ENCODE results near the gene TMBIM1. TPM values are rescaled to one million over a fixed set of nuclear protein-coding genes. Genes with fewer than 3 reads are reported as not detected.

TMBIM1 gene
- polyA plus RNA-seq, 1 donor from 2014 or later = 147 TPM

DNA sequence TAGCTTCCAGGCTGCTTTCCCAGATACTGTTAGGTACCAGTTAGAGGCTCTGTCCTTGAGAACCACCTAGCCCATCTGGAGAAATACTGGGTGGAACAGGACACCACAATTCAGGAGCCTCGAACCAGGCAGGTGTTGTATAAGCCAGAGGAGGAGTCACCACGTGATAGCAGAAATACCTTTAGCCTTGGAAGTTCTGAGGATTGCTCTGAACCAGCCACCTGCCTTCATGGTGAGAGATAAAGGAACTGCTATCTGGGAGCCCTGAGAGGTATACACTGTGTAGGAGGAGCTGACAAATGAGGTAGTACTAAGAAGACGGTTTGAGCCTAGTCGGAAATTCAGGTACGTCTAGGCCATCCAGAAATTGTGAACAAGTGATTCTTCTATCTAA lies 39.1 kb downstream of the TMBIM1 start:
- Mint-ChIP-seq H3K4me1 (peaks cover 7 to 10% (median 9%) of the 10 kb centered on the region in 3 donors), H3K9me3 (no peaks in the 10 kb centered on the region), H3K4me3 (peak overlapping the region in 1 of 4 donors; percentile 42), H3K27ac (peak overlapping the region in 2 of 3 donors; percentile 9 to 70), H3K27me3 (no peaks in the 10 kb centered on the region), H3K36me3 (no peaks in the 10 kb centered on the region)

DNA sequence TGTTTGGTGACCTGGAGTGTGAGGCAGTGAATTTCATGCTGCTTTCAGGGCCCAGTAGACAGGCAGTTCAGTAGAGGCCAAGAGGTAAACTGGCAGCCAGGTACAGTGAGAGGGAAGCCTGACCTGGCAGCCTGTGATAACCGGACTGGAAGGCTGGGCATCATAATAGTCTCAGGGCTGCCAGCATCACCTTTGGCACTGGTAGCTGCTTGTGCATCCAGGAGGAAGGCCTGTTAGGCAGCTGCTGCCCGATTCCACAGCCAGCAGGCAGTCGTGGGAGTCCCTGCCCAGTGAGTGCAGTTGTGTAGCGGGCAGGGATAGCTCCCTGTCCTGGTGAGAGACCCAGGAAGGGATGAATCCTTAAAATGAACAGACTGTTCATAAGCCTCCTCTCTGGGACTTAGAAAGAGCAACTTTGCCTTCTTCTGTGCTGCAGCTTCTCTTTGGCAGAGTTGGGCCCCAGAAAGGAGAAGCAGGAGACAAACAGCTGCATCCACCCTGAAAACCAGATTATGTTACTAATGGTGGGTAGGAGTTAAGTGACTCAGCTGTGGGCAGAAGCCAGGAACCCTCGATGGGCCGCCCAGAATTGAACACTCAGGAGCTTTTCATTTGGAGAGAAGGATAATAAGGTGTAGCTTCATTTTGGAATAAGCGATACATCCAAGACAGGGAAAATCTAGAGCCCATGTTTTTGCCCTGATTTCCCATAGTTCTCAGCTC lies 39.6 kb downstream of the TMBIM1 start:
- Mint-ChIP-seq H3K36me3 (no peaks in the 10 kb centered on the region), H3K4me1 (peaks cover 4 to 8% (median 6%) of the 10 kb centered on the region in 3 donors), H3K9me3 (no peaks in the 10 kb centered on the region), H3K27me3 (no peaks in the 10 kb centered on the region), H3K27ac (peak overlapping the region in 2 of 3 donors; percentile 70 to 71), H3K4me3 (no peak overlapping the region)

DNA sequence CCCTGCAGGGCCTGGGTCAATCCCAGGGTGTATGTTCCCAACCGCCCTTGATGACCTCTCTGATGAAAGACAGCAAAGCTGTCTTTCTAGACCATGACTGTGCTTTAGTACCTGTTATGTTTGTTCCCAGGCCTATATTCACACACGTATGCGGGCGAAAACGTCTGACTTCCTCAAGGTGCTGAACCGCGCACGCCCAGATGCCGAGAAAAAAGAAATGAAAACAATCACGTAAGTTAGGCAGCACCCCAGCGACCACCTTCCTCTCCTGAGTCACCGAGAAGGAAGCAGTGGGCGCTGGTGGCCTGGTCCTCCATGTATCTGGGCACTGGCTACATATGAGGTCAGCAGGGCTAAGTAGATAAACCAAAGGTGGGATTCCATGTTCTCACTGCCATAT lies 42.6 kb downstream of the TMBIM1 start:
- Mint-ChIP-seq H3K9me3 (no peaks in the 10 kb centered on the region), H3K27me3 (no peaks in the 10 kb centered on the region), H3K27ac (peak overlapping the region in 2 of 3 donors; percentile 8 to 53), H3K4me1 (no peaks in the 10 kb centered on the region), H3K4me3 (no peak overlapping the region), H3K36me3 (no peaks in the 10 kb centered on the region)

DNA sequence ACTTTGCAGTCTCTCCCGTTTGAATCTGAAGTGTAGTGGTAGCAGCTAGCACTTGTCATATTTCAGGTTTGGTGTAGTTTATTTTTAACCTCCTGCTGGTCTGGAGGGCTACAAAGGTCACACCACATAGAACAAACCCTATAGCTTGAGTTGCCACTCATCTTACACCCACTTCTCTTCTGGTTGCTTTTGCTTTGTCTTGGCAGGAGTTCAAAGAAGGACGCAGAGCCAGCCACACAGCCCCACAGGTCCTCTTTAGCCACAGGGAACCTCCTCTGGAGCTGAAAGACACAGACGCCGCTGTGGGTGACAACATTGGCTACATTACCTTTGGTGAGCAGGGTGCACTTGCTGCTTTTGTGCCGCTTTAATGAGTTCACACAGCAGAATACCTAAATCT lies 47.1 kb downstream of the TMBIM1 start:
- H3K4me3 Mint-ChIP-seq = no peak overlapping the region
- peaks cover 0 to 2% (median 0%) of the 10 kb centered on the region in 3 donors for H3K4me1 Mint-ChIP-seq
- H3K9me3 Mint-ChIP-seq = no peaks in the 10 kb centered on the region
- no peaks in the 10 kb centered on the region for H3K27me3 Mint-ChIP-seq
- peak overlapping the region in 1 of 3 donors; percentile 53 for H3K27ac Mint-ChIP-seq
- H3K36me3 Mint-ChIP-seq = no peaks in the 10 kb centered on the region

DNA sequence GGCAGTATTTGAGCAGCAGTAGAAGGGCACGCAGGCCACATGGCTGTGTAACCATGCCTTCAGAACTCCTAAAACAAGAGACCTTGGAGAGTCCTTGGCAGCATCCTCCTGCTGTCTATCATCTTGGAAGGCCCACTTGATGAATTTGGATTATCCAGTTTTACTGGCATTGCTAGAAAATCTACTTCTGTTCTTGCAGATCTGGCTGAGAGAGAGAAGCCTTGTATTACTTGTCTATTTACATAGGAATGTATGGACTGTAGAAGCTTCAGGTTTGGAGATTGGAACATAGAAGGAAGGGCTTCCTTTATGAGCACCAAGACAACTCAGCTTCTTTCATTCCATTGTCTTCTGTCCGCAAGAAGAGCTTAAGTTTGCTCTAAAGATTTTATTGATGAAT lies 47.6 kb downstream of the TMBIM1 start:
- peak overlapping the region in 1 of 3 donors; percentile 28 for H3K27ac Mint-ChIP-seq
- H3K27me3 Mint-ChIP-seq = no peaks in the 10 kb centered on the region
- H3K9me3 Mint-ChIP-seq = no peaks in the 10 kb centered on the region
- no peaks in the 10 kb centered on the region for H3K36me3 Mint-ChIP-seq
- peaks cover 0 to 2% (median 0%) of the 10 kb centered on the region in 3 donors for H3K4me1 Mint-ChIP-seq
- no peak overlapping the region for H3K4me3 Mint-ChIP-seq

DNA sequence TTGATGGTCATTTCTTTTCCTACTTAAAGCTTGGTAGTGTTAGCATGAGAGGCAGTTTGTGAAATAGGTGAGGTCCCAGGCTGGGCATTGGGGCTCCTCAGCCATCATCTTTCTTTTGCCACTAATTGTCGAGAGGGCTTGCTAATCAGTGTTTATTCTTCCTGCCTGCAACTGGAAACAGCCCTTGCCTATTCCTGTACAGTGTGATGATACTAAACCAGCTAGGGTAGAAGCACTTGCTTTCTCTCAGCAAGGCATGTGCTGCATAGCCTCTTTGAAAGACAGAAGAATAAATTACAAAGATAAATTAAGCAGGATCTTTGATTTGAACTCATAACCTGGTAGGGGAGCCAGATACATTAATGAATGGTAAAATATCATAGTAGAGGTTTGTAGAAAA lies 48.1 kb downstream of the TMBIM1 start:
- Mint-ChIP-seq H3K27ac (peak overlapping the region in 2 of 3 donors; percentile 28 to 39), H3K27me3 (no peaks in the 10 kb centered on the region), H3K4me3 (no peak overlapping the region), H3K9me3 (no peaks in the 10 kb centered on the region), H3K36me3 (no peaks in the 10 kb centered on the region), H3K4me1 (peaks cover 0 to 2% (median 0%) of the 10 kb centered on the region in 3 donors)

DNA sequence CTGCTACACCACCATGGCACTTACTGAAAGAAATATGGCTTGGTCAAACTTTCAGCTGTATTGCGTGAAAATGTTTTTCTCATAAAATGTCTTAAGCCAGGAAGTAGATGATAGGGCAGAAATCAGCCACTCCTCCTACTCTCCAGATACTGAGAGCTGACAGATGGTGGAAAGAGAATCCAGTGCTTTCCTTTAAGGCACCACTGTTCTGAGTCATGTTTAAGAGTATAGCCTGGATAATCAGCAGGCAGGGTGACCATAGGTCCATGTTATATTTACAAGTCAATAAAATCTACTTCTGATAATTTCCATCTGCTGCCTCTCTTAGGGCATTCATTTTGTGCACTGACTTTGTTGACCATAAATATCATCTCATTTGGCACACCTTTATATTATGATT lies 53.4 kb downstream of the TMBIM1 start:
- peaks cover 0 to 4% (median 1%) of the 10 kb centered on the region in 3 donors for H3K4me1 Mint-ChIP-seq
- H3K36me3 Mint-ChIP-seq = peaks cover 1% of the 10 kb centered on the region

DNA sequence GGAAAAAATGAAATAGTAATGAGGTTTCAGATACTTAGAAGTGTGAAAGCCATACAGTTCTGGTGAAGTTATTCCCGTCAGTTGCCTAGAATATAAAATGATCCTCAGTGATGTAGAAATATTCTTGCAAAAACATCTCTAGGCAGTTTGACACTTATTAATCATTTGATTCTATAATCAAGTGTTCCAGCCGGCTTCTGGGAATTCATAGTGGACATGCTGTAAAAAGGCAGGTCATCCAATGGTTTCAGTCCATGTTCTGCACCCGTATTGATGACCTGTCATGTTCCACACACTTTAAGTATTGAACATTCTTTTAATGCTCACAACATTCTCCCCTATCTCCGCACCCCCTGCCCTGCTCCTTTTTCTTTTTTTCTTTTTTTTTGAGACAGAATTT lies 55.5 kb downstream of the TMBIM1 start:
- Mint-ChIP-seq H3K36me3 (peaks cover 1% of the 10 kb centered on the region), H3K27me3 (no peaks in the 10 kb centered on the region), H3K4me3 (no peak overlapping the region), H3K9me3 (no peaks in the 10 kb centered on the region), H3K4me1 (peaks cover 1 to 5% (median 4%) of the 10 kb centered on the region in 3 donors), H3K27ac (peak overlapping the region in 1 of 3 donors; percentile 47)

More for the DNA sequence above, 53.4 kb downstream of the TMBIM1 start:
- Mint-ChIP-seq H3K9me3 (no peaks in the 10 kb centered on the region), H3K27ac (no peak overlapping the region), H3K27me3 (no peaks in the 10 kb centered on the region), H3K4me3 (no peak overlapping the region)

DNA sequence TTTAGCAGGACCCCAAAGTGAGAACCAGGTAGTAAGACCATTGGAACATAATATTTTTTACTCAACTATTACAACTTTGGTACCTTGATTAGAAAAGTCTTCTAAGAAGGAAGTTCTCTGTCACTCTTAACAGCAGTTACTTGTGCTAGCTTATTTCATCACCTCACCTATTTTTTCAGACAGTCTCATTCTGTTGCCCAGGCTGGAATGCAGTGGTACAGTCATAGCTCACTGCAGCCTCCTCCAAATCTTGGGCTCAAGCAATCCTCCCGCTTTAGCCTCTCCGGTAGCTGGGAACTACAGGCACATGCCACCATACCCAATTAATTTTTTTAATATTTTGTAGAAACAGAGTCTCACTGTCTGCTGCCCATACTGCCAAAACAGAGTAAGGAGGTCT lies 57.3 kb downstream of the TMBIM1 start:
- Mint-ChIP-seq H3K36me3 (peaks cover 7% of the 10 kb centered on the region), H3K4me3 (no peak overlapping the region)

DNA sequence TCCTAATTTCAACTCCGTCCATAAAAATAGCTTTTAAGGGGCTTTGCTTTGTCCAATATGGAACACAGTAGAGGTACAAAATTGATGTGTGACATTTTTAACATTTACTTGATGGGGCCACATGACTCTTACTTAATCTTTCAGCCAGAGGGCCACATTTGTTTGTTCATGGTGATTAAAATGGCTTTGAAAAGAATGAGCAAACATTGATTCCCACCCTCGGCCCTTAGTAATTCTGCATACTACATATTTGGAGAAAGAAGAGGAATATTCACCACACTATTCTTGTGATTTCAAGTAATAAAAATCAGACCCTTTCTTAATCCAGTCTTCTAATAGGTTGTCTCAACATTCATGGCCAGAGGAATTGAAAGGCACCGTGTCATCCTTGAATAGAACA lies 57.8 kb downstream of the TMBIM1 start:
- Mint-ChIP-seq H3K4me1 (peaks cover 14 to 19% (median 16%) of the 10 kb centered on the region in 3 donors), H3K27ac (peak overlapping the region in 2 of 3 donors; percentile 6 to 46), H3K27me3 (no peaks in the 10 kb centered on the region), H3K36me3 (peaks cover 7% of the 10 kb centered on the region), H3K9me3 (no peaks in the 10 kb centered on the region), H3K4me3 (no peak overlapping the region)

More for the DNA sequence above, 57.3 kb downstream of the TMBIM1 start:
- Mint-ChIP-seq H3K27me3 (no peaks in the 10 kb centered on the region), H3K4me1 (peaks cover 14 to 17% (median 16%) of the 10 kb centered on the region in 3 donors), H3K9me3 (no peaks in the 10 kb centered on the region), H3K27ac (peak overlapping the region in 1 of 3 donors; percentile 46)

DNA sequence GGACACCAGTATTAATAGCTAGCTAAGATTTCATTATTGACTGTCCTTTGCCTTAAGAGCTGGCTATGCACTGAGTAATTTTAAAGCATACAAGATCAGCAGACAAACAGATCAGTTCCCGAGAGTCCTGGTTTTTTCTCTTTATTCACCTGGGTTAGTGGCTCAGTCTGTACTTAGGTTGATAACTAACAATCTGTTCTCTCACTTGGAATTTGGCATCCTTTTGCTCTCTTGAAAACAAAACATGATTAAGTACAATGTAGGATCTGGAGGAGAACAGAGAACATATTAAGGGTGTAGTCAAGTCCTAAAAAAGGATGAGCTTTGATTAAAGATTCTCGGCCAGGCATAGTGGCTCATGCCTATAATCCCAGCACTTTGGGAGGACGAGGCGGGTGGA lies 58.8 kb downstream of the TMBIM1 start:
- Mint-ChIP-seq H3K9me3 (no peaks in the 10 kb centered on the region), H3K4me3 (no peak overlapping the region), H3K27ac (peak overlapping the region in 1 of 3 donors; percentile 57), H3K27me3 (no peaks in the 10 kb centered on the region), H3K4me1 (peaks cover 20 to 25% (median 25%) of the 10 kb centered on the region in 3 donors), H3K36me3 (peaks cover 7% of the 10 kb centered on the region)

DNA sequence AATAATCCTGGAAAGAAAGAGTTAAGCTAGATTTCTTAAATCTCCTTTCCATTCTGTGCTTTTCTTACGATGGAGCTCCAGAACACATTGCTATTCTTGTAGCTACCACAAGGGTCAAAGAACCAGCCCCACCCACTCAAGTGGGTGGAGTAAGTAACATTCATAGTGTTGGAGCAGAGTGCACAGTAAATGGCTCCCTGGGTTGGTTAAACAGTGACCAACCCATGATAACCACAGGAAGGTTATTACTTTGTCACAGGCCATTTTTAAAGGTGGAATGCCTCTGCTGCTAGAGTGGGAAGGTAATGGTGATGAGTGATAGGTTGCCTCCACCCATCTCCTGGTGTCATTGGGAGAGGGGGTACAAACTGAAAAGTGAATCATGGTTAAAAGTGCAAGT lies 61.4 kb downstream of the TMBIM1 start:
- Mint-ChIP-seq H3K4me1 (peaks cover 34 to 41% (median 38%) of the 10 kb centered on the region in 3 donors), H3K9me3 (no peaks in the 10 kb centered on the region), H3K36me3 (peaks cover 9% of the 10 kb centered on the region), H3K4me3 (peak overlapping the region in 2 of 4 donors; percentile 50 to 73), H3K27me3 (no peaks in the 10 kb centered on the region), H3K27ac (peak overlapping the region; percentile 21 to 94 (median 36))

DNA sequence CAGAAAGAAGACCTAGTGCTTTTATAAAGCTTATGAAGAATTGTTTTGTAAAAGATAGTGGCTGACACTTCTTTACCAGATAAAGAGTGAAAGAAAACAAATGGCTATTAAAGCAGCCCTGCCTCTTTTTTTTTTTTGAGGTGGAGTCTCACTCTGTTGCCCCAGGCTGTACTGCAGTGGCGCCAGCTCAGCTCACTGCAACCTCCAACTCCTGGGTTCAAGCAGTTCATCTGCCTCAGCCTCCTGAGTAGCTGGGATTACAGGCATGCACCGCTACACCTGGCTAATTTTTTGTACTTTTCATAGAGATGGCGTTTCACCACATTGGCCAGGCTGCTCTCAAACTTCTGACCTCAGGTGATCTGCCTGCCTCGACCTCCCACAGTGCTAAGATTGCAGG lies 62.5 kb downstream of the TMBIM1 start:
- H3K4me1 Mint-ChIP-seq = peaks cover 44 to 50% (median 48%) of the 10 kb centered on the region in 3 donors
- peaks cover 9% of the 10 kb centered on the region for H3K36me3 Mint-ChIP-seq
- H3K27ac Mint-ChIP-seq = peak overlapping the region in 1 of 3 donors; percentile 16
- H3K9me3 Mint-ChIP-seq = no peaks in the 10 kb centered on the region
- H3K27me3 Mint-ChIP-seq = no peaks in the 10 kb centered on the region
- H3K4me3 Mint-ChIP-seq = peak overlapping the region in 1 of 4 donors; percentile 52

DNA sequence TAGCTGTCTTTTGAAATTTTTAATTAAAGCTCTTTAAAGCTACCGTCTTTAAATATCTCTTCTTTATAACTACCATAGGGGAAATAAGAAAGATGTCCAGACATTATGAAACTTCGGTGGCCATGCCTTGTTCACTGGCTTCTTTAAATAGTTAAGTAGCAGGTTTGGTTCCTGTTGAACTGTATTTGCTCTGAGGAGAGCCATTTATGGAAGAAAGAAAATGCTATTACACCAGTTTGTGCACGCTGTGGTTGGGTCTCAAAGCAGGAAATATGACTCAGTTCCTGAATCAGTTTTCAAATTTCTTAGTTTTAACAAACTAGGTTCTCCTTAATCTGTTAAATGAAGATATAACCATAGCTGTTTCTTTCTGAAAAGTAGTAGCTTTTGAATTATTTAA lies 63.1 kb downstream of the TMBIM1 start:
- peaks cover 9% of the 10 kb centered on the region for H3K36me3 Mint-ChIP-seq
- H3K27ac Mint-ChIP-seq = peak overlapping the region; percentile 79 to 86 (median 81)
- H3K9me3 Mint-ChIP-seq = no peaks in the 10 kb centered on the region
- no peaks in the 10 kb centered on the region for H3K27me3 Mint-ChIP-seq
- peak overlapping the region in 3 of 4 donors; percentile 32 to 88 (median 88) for H3K4me3 Mint-ChIP-seq
- H3K4me1 Mint-ChIP-seq = peaks cover 50 to 56% (median 54%) of the 10 kb centered on the region in 3 donors

DNA sequence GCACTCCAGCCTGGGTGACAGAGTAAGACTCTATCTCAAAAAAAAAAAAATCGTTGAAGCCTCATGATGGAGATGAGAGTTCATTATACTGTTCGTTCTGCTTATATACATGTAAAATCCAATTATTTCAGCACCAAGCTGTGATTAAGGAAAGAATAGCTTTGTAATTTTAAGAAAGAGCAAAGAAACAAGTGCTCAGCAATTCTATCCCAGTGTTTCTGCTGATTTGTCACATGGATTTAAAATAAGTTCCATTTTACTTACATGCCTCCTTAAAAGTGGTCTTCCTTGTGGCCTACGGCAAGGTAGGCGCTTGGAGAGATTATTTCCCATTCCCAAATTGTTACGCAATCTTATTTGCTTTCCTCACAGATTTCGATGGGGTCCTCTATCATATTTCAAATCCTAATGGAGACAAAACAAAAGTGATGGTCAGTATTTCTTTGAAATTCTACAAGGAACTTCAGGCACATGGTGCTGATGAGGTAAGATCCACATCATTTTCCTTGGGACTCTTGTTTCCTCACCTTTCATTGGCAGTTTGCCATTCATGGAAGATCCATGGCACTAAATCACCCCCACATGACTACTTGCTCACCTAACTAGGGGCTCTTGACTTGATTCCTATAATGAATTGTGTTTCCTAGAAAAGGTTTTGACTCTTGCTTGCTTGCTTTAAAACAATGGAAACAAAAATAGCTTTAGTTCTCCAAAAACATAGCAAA lies 63.8 kb downstream of the TMBIM1 start:
- no peaks in the 10 kb centered on the region for H3K9me3 Mint-ChIP-seq
- no peaks in the 10 kb centered on the region for H3K27me3 Mint-ChIP-seq
- peak overlapping the region in 2 of 4 donors; percentile 88 for H3K4me3 Mint-ChIP-seq
- H3K4me1 Mint-ChIP-seq = peaks cover 57 to 62% (median 58%) of the 10 kb centered on the region in 3 donors
- H3K36me3 Mint-ChIP-seq = peaks cover 9% of the 10 kb centered on the region
- peak overlapping the region; percentile 79 to 86 (median 81) for H3K27ac Mint-ChIP-seq
